GM12865 (cell line): Measurements from ENCODE around the gene GNB3.

Experiments
- DNase-seq: peaks from one replicate; pipeline ENCODE4 v3.0.0; 2010; ENCODE audit warnings: low read depth
- H3K4me3 ChIP-seq: 2 replicates; pipeline ENCODE4 v1.5.1; 2011; ENCODE audit warnings: mild to moderate bottlenecking, low read depth, low read length, control low read depth
- TF ChIP-seq, protein P1 (sequence below): IDR thresholded peaks from 2 replicates; pipeline ENCODE4 v1.5.1; 2011; ENCODE audit warnings: low read length, control low read depth, low read depth, inconsistent platforms; ENCODE audit not compliant: insufficient read depth; ENCODE audit errors: missing control alignments

GNB3 gene

DNA sequence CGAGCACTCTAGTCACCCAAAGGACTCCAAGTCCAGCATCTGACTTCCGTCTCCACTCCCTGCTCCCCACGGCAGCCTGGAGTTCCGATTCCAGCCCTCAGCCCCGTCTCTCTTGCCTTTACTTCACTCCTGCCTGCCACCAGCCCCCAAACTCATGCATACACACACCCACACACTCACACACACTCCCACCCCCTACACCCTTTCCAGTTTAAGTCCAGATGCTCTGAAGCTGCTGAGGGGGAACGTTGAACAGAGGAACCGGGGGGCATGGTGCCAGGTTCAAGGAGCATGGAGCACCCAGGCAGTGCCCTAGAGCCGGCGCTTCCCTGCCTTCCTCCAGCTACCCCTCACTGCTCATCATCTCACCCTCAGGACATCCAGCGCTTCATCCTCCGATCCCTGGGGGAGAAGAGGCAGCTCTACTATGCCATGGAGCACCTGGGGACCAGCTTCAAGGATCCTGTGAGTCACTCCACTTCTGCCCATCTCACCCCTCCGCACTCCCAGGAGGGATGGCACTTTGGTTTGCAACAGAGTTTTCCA lies 9.2 kb upstream of the GNB3 start:
- H3K4me3 ChIP-seq, result no peak overlapping the region
- TF ChIP-seq, protein P1, sequence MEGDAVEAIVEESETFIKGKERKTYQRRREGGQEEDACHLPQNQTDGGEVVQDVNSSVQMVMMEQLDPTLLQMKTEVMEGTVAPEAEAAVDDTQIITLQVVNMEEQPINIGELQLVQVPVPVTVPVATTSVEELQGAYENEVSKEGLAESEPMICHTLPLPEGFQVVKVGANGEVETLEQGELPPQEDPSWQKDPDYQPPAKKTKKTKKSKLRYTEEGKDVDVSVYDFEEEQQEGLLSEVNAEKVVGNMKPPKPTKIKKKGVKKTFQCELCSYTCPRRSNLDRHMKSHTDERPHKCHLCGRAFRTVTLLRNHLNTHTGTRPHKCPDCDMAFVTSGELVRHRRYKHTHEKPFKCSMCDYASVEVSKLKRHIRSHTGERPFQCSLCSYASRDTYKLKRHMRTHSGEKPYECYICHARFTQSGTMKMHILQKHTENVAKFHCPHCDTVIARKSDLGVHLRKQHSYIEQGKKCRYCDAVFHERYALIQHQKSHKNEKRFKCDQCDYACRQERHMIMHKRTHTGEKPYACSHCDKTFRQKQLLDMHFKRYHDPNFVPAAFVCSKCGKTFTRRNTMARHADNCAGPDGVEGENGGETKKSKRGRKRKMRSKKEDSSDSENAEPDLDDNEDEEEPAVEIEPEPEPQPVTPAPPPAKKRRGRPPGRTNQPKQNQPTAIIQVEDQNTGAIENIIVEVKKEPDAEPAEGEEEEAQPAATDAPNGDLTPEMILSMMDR, result no peak
- DNase-seq, result no peak

DNA sequence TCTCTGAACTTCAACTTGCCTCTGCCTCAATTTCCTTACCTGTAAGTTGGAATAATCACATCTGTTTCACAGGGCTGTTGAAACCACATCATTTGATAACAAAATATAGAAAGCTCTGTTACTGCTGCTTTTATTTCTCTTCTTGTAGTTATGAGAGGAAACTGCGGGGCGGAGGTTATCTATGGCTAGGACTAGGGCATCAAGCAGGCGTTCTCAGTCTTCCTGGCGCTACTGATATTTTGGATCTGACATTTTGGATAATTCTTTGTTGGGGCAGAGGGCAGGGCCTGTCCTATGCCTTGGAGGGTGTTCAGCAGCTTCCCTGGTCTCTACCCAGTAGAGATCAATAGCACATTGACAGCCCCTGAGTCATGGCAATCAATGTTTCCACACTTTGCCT lies 8.6 kb upstream of the GNB3 start:
- TF ChIP-seq, protein P1, result no peak
- DNase-seq, result no peak

DNA sequence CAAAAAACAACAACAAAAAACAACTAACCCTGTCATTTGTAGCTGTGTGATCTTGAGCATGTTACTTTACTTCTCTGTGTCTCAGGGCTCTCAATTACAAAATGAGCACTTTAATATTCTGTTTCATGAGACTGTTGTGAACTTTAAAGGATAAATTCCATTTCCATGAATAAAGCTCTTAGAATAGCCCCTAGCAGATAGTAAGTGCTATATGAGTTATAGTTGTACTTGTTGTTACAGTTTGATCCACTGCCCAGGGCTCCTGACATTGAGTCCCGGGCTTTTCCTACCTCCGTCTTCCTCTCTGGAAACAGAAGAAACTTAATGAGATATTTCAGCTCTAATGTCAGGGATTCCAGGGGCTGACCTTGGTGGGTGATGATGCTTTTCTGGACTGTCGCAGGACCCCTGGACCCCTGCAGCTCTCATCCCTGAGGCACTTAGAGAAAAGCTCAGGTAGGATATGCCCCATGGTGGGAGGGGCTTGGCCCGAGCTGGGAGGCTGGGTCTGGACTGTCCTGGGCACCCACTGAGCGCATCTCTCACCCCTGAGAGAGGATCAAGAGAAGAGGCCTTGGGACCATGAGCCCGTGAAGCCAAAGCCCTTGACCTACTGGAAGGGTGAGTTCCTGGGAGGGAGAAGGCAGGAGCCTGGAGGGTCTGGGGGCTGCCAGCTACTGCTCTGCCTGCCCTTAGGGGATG lies 7.4 kb upstream of the GNB3 start:
- TF ChIP-seq, protein P1, result no peak
- DNase-seq, result no peak
- no peak overlapping the region for H3K4me3 ChIP-seq

More for the DNA sequence above, 8.6 kb upstream of the GNB3 start:
- H3K4me3 ChIP-seq, result no peak overlapping the region

DNA sequence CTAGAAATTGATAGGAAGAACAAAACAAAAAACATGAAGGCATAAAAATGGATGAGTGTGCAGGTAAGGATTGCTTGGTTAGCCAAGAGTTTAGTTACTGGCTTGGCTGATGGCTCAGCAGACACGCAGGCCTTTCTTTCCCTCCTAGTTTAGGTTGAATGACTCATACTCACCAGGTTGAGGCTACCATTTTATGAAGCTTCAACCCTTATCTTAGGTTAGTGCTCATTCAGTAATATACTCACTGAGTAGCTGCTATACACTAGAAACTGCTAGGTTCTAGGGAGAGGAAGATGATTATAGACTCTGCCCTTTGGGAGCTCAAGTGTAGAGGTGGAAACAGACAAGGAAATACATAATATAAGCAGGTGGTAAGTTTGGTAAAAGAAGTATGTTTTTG lies 6.5 kb upstream of the GNB3 start:
- TF ChIP-seq, protein P1, result no peak
- H3K4me3 ChIP-seq, result no peak overlapping the region
- DNase-seq, result no peak

DNA sequence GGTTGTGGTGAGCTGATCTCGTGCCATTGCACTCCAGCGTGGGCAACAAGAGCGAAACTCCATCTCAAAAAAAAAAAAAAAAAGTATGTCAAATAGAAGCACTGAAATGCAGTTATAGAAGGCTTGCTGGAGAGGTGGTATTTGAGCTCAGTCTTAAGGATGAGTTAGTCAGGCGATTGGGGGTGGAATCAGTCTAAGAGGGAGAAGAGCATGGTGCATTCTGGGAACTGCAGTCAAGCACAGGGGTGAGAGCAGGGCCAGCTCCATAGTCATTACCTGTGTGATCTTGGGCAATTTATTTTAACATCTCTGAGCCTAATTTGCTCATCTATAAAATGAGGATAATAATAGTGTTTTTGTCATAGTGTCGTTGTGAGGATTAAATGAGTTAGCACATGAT lies 5.9 kb upstream of the GNB3 start:
- DNase-seq, result no peak
- H3K4me3 ChIP-seq, result no peak overlapping the region
- TF ChIP-seq, protein P1, result no peak

DNA sequence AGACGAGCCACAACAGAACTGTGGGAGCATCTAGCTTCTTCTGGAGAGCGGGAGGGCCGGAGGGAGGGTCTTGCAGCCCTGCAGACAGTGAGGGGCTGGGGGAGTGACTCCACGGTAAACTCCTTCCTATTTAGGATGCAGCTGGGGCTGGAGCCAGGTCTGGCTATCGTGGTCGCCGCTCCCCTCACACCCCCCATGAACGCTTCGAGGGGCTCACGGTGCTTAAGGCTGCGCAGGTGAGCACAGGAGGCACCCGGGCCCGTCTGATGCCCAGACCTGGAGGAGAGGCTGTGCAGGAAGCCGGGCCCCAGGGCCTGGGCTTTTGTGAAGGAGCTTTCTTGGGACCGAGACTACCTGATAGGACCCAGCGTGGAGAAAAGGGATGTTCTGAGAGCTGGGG lies 3.9 kb upstream of the GNB3 start:
- H3K4me3 ChIP-seq, result no peak overlapping the region
- DNase-seq, result no peak
- TF ChIP-seq, protein P1, result no peak

DNA sequence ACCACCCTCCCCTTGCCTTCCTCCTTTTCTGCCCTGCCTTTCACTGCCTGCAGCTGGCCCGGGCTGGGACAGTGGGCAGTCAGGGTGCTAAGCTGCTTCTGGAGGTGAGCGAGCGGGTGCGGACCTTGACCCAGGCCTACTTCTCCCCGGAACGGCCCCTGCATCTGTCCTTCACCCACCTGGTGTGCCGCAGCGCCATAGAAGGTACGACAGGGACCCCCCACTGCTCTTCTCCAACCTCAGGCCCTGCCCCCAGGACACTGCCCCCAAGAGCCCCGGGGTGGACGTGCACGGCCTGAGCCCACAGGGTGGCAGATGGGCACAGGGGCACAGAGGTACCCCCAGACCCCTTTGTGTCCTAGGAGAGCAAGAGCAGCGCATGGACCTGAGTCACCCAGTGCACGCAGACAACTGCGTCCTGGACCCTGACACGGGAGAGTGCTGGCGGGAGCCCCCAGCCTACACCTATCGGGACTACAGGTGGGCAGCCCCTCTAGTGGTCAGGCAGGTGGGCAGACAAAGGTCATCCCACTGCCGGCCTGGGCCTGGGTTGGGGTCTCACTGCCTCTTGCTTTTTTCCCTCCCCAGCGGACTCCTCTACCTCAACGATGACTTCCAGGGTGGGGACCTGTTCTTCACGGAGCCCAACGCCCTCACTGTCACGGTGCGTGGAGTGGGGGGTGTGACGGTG lies 3.2 kb upstream of the GNB3 start:
- DNase-seq, result no peak
- no peak overlapping the region for H3K4me3 ChIP-seq
- TF ChIP-seq, protein P1, result no peak
